ENCODE measurements around the gene PRRX1.

DNA sequence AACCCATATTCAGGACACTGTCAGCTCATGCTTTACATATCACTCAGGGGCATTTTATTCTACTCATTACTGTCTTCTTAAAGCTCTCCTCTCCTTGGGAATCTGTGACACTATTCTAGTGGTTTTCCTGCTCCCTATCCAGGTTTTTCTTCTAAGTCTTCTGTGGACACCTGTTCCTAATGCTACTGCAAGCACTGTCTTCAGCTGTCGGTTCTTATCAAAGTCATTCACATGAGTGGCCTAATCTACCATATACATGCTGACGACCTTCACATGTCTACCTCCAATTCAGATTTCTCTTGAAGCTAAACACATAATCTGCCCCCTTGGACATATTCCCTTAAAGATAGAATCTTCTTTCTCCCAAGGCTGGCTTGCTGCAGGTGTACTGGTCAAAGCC, 39.8 kb upstream of the PRRX1 start:
- TF ChIP-seq, protein P1, sequence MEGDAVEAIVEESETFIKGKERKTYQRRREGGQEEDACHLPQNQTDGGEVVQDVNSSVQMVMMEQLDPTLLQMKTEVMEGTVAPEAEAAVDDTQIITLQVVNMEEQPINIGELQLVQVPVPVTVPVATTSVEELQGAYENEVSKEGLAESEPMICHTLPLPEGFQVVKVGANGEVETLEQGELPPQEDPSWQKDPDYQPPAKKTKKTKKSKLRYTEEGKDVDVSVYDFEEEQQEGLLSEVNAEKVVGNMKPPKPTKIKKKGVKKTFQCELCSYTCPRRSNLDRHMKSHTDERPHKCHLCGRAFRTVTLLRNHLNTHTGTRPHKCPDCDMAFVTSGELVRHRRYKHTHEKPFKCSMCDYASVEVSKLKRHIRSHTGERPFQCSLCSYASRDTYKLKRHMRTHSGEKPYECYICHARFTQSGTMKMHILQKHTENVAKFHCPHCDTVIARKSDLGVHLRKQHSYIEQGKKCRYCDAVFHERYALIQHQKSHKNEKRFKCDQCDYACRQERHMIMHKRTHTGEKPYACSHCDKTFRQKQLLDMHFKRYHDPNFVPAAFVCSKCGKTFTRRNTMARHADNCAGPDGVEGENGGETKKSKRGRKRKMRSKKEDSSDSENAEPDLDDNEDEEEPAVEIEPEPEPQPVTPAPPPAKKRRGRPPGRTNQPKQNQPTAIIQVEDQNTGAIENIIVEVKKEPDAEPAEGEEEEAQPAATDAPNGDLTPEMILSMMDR (IDR thresholded peaks at IDR 0.05; ENCODE audit: low read depth, low read length) = no peak
- TF ChIP-seq EZH2phosphoT487 (IDR thresholded peaks at IDR 0.05; ENCODE audit: low read depth) = no peak

Measured in OCI-LY3 (cell line).